ENCODE measurements around the gene DKC1. TPM values are rescaled to one million over a fixed set of nuclear protein-coding genes. Genes with fewer than 3 reads are reported as not detected.
A peak's percentile ranks its signal among the peaks of the same experiment; 100 is the strongest.

The DKC1 gene
- total RNA-seq, 6 experiments from 2014 or later: 44.6 to 55.5 (median 51.1) TPM

DNA sequence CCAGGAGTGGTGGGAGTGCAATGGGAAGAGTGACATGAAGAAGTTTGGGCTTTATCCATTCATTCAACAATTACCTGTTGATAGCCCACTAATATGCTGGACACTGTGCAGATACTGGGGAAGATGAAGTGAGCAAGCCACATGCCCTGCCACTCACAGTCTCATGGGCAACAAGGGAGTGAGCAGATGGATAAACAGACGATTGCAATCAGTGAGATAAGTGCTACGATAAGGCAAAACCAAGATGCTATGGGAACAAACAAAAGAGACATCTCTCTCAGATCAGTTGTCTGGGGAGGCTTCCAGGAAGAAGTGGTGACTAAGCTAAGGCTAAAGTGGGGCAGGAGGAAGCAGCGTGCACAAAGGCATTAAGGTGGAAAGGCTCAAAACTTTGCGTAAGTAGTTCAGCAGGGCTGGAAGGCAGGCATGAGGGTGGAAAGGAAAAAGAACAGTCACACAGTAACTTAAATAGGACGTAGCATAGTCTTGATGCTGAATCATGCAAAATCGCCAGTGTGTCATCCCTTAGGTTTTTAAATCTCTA, 43.5 kb upstream of the DKC1 start:
- Mint-ChIP-seq H3K4me1 (ENCODE audit: low read depth) (peaks cover 22% of the 10 kb centered on the region), H3K27ac (peak overlapping the region; percentile 59), H3K36me3 (ENCODE audit: low read depth) (no peaks in the 10 kb centered on the region), H3K9me3 (no peaks in the 10 kb centered on the region), H3K27me3 (ENCODE audit: insufficient read depth) (peaks cover 2% of the 10 kb centered on the region; the same call in 1 of the 2 replicates), H3K4me3 (no peak overlapping the region)
- TF ChIP-seq, protein P1, sequence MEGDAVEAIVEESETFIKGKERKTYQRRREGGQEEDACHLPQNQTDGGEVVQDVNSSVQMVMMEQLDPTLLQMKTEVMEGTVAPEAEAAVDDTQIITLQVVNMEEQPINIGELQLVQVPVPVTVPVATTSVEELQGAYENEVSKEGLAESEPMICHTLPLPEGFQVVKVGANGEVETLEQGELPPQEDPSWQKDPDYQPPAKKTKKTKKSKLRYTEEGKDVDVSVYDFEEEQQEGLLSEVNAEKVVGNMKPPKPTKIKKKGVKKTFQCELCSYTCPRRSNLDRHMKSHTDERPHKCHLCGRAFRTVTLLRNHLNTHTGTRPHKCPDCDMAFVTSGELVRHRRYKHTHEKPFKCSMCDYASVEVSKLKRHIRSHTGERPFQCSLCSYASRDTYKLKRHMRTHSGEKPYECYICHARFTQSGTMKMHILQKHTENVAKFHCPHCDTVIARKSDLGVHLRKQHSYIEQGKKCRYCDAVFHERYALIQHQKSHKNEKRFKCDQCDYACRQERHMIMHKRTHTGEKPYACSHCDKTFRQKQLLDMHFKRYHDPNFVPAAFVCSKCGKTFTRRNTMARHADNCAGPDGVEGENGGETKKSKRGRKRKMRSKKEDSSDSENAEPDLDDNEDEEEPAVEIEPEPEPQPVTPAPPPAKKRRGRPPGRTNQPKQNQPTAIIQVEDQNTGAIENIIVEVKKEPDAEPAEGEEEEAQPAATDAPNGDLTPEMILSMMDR (IDR thresholded peaks at IDR 0.05): no peak
- peak; percentile 73 for DNase-seq

DNA sequence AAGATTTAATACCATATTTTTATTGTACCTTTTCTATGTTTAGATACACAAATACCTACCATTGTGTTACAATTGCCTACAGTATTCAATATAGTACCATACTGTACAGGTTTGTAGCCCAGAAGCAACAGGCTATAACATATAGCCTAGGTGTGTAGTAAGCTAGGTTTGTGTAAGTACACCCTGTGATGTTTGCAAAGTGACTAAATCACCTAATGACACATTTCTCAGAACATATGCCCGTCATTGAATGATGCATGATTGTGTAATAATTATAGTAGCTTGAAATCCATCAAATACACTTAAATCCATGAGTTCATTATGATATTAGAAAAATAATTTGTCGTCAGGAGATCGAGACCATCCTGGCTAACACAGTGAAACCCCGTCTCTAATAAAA, 42.6 kb upstream of the DKC1 start:
- Mint-ChIP-seq H3K36me3 (ENCODE audit: low read depth) (no peaks in the 10 kb centered on the region), H3K27me3 (ENCODE audit: insufficient read depth) (peaks cover 2% of the 10 kb centered on the region; the same call in 1 of the 2 replicates), H3K4me1 (ENCODE audit: low read depth) (peaks cover 22% of the 10 kb centered on the region), H3K4me3 (no peak overlapping the region), H3K27ac (no peak overlapping the region), H3K9me3 (no peaks in the 10 kb centered on the region)
- TF ChIP-seq, protein P1 (IDR thresholded peaks at IDR 0.05): no peak
- DNase-seq: no peak

DNA sequence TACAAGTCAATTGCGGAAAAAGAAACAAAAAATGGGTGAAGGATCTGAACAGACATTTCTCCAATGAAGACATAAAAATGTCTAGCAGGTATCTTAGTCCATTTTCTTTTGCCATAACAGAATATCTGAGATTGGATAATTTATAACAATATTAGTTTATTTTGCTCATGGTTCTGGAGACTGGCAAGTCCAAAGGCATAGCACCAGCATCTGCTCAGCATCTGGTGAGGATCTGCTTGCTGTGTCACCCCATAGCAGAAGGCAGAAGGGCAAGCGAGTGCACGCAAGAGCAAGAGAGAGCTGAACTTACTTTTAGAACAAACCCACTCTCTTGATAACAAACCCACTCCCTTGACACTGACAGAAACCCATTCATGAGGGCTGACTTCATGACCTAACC, 41.5 kb upstream of the DKC1 start:
- no peaks in the 10 kb centered on the region for H3K9me3 Mint-ChIP-seq
- DNase-seq: no peak
- no peak overlapping the region for H3K27ac Mint-ChIP-seq
- no peak overlapping the region for H3K4me3 Mint-ChIP-seq
- peaks cover 2% of the 10 kb centered on the region; the same call in 1 of the 2 replicates for H3K27me3 Mint-ChIP-seq (ENCODE audit: insufficient read depth)
- H3K36me3 Mint-ChIP-seq (ENCODE audit: low read depth): no peaks in the 10 kb centered on the region
- H3K4me1 Mint-ChIP-seq (ENCODE audit: low read depth): peaks cover 29% of the 10 kb centered on the region
- TF ChIP-seq, protein P1 (IDR thresholded peaks at IDR 0.05): no peak

DNA sequence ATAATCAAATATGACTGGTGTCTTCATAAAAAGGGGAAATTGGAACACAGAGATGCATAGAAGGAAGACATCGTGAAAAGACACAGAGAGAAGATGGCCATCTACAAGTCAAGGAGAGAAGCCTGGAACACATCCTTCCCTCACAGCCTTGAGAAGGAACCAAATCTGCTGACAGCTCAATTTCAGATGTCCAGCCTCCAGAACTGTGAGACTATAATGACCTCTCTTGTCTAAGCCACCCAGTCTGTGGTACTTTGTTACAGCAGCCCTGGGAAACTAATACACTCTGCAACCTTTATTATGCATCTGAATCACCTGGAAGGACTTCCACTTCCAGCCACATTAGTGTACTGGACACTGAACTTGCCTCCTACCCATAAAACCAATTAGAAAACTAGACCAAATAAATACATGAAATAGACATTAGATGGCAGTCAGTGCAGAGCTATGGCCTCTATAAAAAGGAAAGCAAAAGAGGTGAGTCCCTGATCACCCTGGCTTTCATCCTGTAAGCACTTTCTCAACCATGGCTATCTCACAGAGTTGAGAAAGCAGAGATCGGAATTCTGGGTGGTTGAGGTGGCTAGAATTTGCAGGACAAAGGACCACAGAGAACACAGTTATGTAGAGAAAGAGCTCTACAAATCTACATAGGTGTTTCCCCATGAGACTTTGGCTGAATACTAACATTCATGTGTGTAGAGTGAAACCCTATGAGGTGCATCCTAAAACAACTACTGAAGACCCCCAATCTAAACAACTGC, 37.5 kb upstream of the DKC1 start:
- TF ChIP-seq, protein P1 (IDR thresholded peaks at IDR 0.05): no peak
- Mint-ChIP-seq H3K36me3 (ENCODE audit: low read depth) (no peaks in the 10 kb centered on the region), H3K9me3 (no peaks in the 10 kb centered on the region), H3K4me3 (no peak overlapping the region), H3K27me3 (ENCODE audit: insufficient read depth) (no peaks in the 10 kb centered on the region), H3K4me1 (ENCODE audit: low read depth) (peaks cover 43% of the 10 kb centered on the region), H3K27ac (no peak overlapping the region)
- DNase-seq: no peak

DNA sequence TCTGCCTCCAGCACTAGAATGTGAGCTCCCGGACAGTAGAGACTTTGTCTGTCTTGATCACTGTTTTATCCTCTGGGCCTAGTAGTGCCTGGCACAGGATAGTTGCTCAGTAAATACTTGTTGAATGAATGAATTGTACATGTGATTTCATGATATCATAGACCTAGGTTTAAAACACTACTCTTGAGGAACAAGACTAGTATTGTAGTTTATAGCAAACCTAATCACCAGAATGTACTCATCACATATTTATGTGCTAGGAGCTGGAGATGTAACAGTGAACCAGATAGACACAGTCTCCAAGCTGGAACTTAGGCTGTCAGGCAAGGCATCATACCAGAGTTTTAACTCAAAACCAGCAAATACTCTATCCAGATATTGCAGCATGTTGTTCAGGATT, 35.2 kb upstream of the DKC1 start:
- peaks cover 60% of the 10 kb centered on the region for H3K4me1 Mint-ChIP-seq (ENCODE audit: low read depth)
- H3K4me3 Mint-ChIP-seq: no peak overlapping the region
- H3K27me3 Mint-ChIP-seq (ENCODE audit: insufficient read depth): no peaks in the 10 kb centered on the region
- no peaks in the 10 kb centered on the region for H3K36me3 Mint-ChIP-seq (ENCODE audit: low read depth)
- H3K27ac Mint-ChIP-seq: no peak overlapping the region; the same call in 1 of the 2 replicates
- peak; percentile 4 for DNase-seq
- TF ChIP-seq, protein P1 (IDR thresholded peaks at IDR 0.05): no peak
- H3K9me3 Mint-ChIP-seq: no peaks in the 10 kb centered on the region

Data from HFFc6 (cell line).